Measurements from ENCODE around the gene TCF12.

DNA sequence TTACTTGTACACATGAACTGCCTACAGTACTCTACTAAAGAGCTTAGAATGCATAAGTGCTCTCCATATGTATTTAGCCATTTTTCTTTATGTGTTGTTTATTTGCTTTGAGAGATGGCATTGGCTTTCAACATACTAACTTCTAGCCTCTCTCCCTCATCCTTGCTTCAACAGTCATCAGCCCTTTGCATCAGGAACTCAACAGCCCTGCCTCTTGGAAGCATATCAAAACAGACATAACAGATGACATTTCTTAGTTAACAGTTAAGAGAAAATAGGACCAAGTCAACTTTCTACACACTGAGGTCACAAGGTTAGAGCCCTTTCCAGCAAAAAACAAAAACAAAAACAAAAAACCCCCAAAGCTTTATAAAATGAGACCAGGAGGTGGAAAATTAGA, 145.6 kb downstream of the TCF12 start:
- TF ChIP-seq, protein P1, sequence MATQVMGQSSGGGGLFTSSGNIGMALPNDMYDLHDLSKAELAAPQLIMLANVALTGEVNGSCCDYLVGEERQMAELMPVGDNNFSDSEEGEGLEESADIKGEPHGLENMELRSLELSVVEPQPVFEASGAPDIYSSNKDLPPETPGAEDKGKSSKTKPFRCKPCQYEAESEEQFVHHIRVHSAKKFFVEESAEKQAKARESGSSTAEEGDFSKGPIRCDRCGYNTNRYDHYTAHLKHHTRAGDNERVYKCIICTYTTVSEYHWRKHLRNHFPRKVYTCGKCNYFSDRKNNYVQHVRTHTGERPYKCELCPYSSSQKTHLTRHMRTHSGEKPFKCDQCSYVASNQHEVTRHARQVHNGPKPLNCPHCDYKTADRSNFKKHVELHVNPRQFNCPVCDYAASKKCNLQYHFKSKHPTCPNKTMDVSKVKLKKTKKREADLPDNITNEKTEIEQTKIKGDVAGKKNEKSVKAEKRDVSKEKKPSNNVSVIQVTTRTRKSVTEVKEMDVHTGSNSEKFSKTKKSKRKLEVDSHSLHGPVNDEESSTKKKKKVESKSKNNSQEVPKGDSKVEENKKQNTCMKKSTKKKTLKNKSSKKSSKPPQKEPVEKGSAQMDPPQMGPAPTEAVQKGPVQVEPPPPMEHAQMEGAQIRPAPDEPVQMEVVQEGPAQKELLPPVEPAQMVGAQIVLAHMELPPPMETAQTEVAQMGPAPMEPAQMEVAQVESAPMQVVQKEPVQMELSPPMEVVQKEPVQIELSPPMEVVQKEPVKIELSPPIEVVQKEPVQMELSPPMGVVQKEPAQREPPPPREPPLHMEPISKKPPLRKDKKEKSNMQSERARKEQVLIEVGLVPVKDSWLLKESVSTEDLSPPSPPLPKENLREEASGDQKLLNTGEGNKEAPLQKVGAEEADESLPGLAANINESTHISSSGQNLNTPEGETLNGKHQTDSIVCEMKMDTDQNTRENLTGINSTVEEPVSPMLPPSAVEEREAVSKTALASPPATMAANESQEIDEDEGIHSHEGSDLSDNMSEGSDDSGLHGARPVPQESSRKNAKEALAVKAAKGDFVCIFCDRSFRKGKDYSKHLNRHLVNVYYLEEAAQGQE (IDR thresholded peaks at IDR 0.05; ENCODE audit: low read depth) = no peak
- TF ChIP-seq FOXM1 (IDR thresholded peaks at IDR 0.05; ENCODE audit: borderline replicate concordance, low read depth) = no peak
- no peak for TF ChIP-seq EGR1 (IDR thresholded peaks at IDR 0.05)
- no peak for TF ChIP-seq NFIC (IDR thresholded peaks at IDR 0.05)
- no peak for TF ChIP-seq CEBPB (IDR thresholded peaks at IDR 0.05)
